Measurements from ENCODE around the gene BBS9. TPM values are rescaled to one million over a fixed set of nuclear protein-coding genes. Genes with fewer than 3 reads are reported as not detected.
"Not testable (repeated sequence)": the region's sequence is repeated elsewhere in the genome, so short reads cannot be mapped to it uniquely, and the experiment has no call there.

The BBS9 gene
- polyA plus RNA-seq, 3 donors, result 2.7 to 10.6 (median 4.8) TPM

- WGBS, 3 donors, result 86 to 96% (median 94%) methylated on average over 2 of the region's 2 CpGs
- no peak overlapping the region for H3K27ac ChIP-seq (ENCODE audit: low read depth, low read length)
Observed at GRCh38 chr7:33497051-33497450, 367.7 kb downstream of the BBS9 start.

GRCh38 chr7:33500703-33501701 is 371.6 kb downstream of the BBS9 start:
- no peak overlapping the region for H3K27ac ChIP-seq (ENCODE audit: low read depth, low read length)

GRCh38 chr7:33503014-33503413 is 373.6 kb downstream of the BBS9 start:
- 89 to 96% (median 91%) methylated on average over 9 of the region's 9 CpGs for WGBS, 3 donors
- no peak overlapping the region for H3K27ac ChIP-seq (ENCODE audit: low read depth, low read length)

More at GRCh38 chr7:33500703-33501701, 371.6 kb downstream of the BBS9 start:
- 70 to 82% (median 81%) methylated on average over 9 of the region's 9 CpGs for WGBS, 3 donors

GRCh38 chr7:33503736-33504135 is 374.4 kb downstream of the BBS9 start:
- H3K27ac ChIP-seq (ENCODE audit: low read depth, low read length), result no peak overlapping the region
- 65 to 77% (median 66%) methylated on average over 5 of the region's 5 CpGs for WGBS, 3 donors

GRCh38 chr7:33504266-33504665 is 374.9 kb downstream of the BBS9 start:
- H3K27ac ChIP-seq (ENCODE audit: low read depth, low read length), result no peak overlapping the region
- WGBS, 3 donors, result 92 to 93% (median 93%) methylated on average over 6 of the region's 6 CpGs

- WGBS, 3 donors, result 89 to 93% (median 93%) methylated on average over 3 of the region's 3 CpGs
- no peak overlapping the region for H3K27ac ChIP-seq (ENCODE audit: low read depth, low read length)
Observed at GRCh38 chr7:33509206-33509605, 379.8 kb downstream of the BBS9 start.

GRCh38 chr7:33511778-33512177 is 382.4 kb downstream of the BBS9 start:
- 54 to 76% (median 69%) methylated on average over 3 of the region's 3 CpGs for WGBS, 3 donors
- no peak overlapping the region for H3K27ac ChIP-seq (ENCODE audit: low read depth, low read length)

GRCh38 chr7:33516568-33516967 is 387.2 kb downstream of the BBS9 start:
- 63 to 82% (median 71%) methylated on average over 1 of the region's 1 CpG for WGBS, 3 donors
- no peak overlapping the region for H3K27ac ChIP-seq (ENCODE audit: low read depth, low read length)

GRCh38 chr7:33517191-33517590 is 387.8 kb downstream of the BBS9 start:
- WGBS, 3 donors, result 85 to 98% (median 96%) methylated on average over 2 of the region's 2 CpGs
- H3K27ac ChIP-seq (ENCODE audit: low read depth, low read length), result no peak overlapping the region

GRCh38 chr7:33527008-33527407 is 397.6 kb downstream of the BBS9 start:
- WGBS, 3 donors, result 41 to 81% (median 63%) methylated on average over 3 to 9 of the region's 9 CpGs
- H3K27ac ChIP-seq (ENCODE audit: low read depth, low read length), result not testable (repeated sequence)

GRCh38 chr7:33527613-33528012 is 398.2 kb downstream of the BBS9 start:
- WGBS, 3 donors, result 84 to 90% (median 88%) methylated on average over 7 to 10 of the region's 10 CpGs
- H3K27ac ChIP-seq (ENCODE audit: low read depth, low read length), result not testable (repeated sequence)

GRCh38 chr7:33529070-33529469 is 399.7 kb downstream of the BBS9 start:
- no peak overlapping the region for H3K27ac ChIP-seq (ENCODE audit: low read depth, low read length)
- whole genome bisulfite sequencing, 3 donors, result 92 to 100% (median 98%) methylated on average over 2 of the region's 2 CpGs

- H3K27ac ChIP-seq (ENCODE audit: low read depth, low read length), result no peak overlapping the region
- WGBS, 3 donors, result 92 to 95% (median 94%) methylated on average over 1 of the region's 1 CpG
Observed at GRCh38 chr7:33530664-33531063, 401.3 kb downstream of the BBS9 start.

- WGBS, 3 donors, result 95 to 98% (median 95%) methylated on average over 4 of the region's 4 CpGs
Observed at GRCh38 chr7:33531888-33532287, 402.5 kb downstream of the BBS9 start.

GRCh38 chr7:33534833-33535232 is 405.5 kb downstream of the BBS9 start:
- no peak overlapping the region for H3K27ac ChIP-seq (ENCODE audit: low read depth, low read length)
- 52 to 85% (median 73%) methylated on average over 1 of the region's 1 CpG for WGBS, 3 donors

More at GRCh38 chr7:33531888-33532287, 402.5 kb downstream of the BBS9 start:
- H3K27ac ChIP-seq (ENCODE audit: low read depth, low read length), result no peak overlapping the region

GRCh38 chr7:33535989-33536388 is 406.6 kb downstream of the BBS9 start:
- no peak overlapping the region for H3K27ac ChIP-seq (ENCODE audit: low read depth, low read length)
- 81 to 95% (median 93%) methylated on average over 7 of the region's 7 CpGs for WGBS, 3 donors

- H3K27ac ChIP-seq (ENCODE audit: low read depth, low read length), result no peak overlapping the region
- WGBS, 3 donors, result 54 to 67% (median 57%) methylated on average over 4 of the region's 4 CpGs
Observed at GRCh38 chr7:33536398-33537103, 407.2 kb downstream of the BBS9 start.

- 71 to 92% (median 84%) methylated on average over 3 of the region's 3 CpGs for WGBS, 3 donors
- no peak overlapping the region for H3K27ac ChIP-seq (ENCODE audit: low read depth, low read length)
Observed at GRCh38 chr7:33537104-33537477, 407.7 kb downstream of the BBS9 start.

- H3K27ac ChIP-seq (ENCODE audit: low read depth, low read length), result no peak overlapping the region
- 89 to 97% (median 96%) methylated on average over 2 of the region's 2 CpGs for whole genome bisulfite sequencing, 3 donors
Observed at GRCh38 chr7:33539198-33539597, 409.8 kb downstream of the BBS9 start.

Data from adipose tissue (tissue), 3 donors.